PC-3 (cell line): ENCODE data around the gene TRABD2A. TPM values are rescaled to one million over a fixed set of nuclear protein-coding genes. Genes with fewer than 3 reads are reported as not detected.

Source experiments
- ATAC-seq: fragments of 200-7000 bp; cut with Tn5 transposase; 2 replicates; pipeline ENCODE4 v1.9.1; 2020; ENCODE audit warnings: mild to moderate bottlenecking, moderate library complexity
- BruUV-seq: library from RNA; stranded (reverse); fragments of 400-500 nt; replicated peaks from 2 replicates; lab custom pipeline; 2021; lab: Mats Ljungman, UMichigan
- CTCF ChIA-PET: fragments of 300-600 bp; sonication (Branson Sonifier 250); formaldehyde crosslinking; loops from one replicate; lab custom pipeline; 2022; ENCODE audit warnings: antibody characterized with exemption; lab: Charles Lee
- POLR2A ChIA-PET: fragments of 300-600 bp; sonication (Branson Sonifier 250); formaldehyde crosslinking; loops from one replicate; lab custom pipeline; 2022; ENCODE audit warnings: antibody characterized with exemption; ENCODE audit not compliant: unreplicated experiment; lab: Charles Lee
- DNase-seq: peaks from one replicate; pipeline ENCODE4 v3.0.0-alpha.2; 2015
- H2AFZ ChIP-seq: fragments of 300-600 bp; sonication (generic); 2 replicates; pipeline ENCODE4 v1.6.0; 2016; ENCODE audit warnings: antibody characterized with exemption, low read length
- H3F3A ChIP-seq: fragments of 300-600 bp; sonication (generic); one replicate; pipeline ENCODE4 v1.6.0; 2017; ENCODE audit warnings: antibody characterized with exemption, low read length, control low read depth, mild to moderate bottlenecking; ENCODE audit not compliant: unreplicated experiment
- H3K27ac ChIP-seq: fragments of 300-600 bp; sonication (generic); 2 replicates; pipeline ENCODE4 v1.5.1; 2016; ENCODE audit warnings: mild to moderate bottlenecking, low read length
- H3K27me3 ChIP-seq: fragments of 300-600 bp; sonication (generic); 2 replicates; pipeline ENCODE4 v1.6.1; 2016; ENCODE audit warnings: low read length, mixed read lengths
- H3K36me3 ChIP-seq: fragments of 300-600 bp; sonication (generic); 2 replicates; pipeline ENCODE4 v1.6.1; 2016; ENCODE audit warnings: low read depth, mixed run types, low read length, mixed read lengths
- H3K4me1 ChIP-seq: fragments of 300-600 bp; sonication (generic); 2 replicates; pipeline ENCODE4 v1.5.1; 2016; ENCODE audit warnings: low read length; ENCODE audit not compliant: insufficient read depth
- H3K4me2 ChIP-seq: fragments of 300-600 bp; sonication (generic); 2 replicates; pipeline ENCODE4 v1.6.0; 2016; ENCODE audit warnings: low read length
- H3K4me3 ChIP-seq: fragments of 300-600 bp; sonication (generic); 2 replicates; pipeline ENCODE4 v1.5.1; 2016; ENCODE audit warnings: mild to moderate bottlenecking, low read length, mixed read lengths
- H3K79me2 ChIP-seq: fragments of 300-600 bp; sonication (generic); 2 replicates; pipeline ENCODE4 v1.6.1; 2017; ENCODE audit warnings: low read length, mixed read lengths
- H3K9ac ChIP-seq: fragments of 300-600 bp; sonication (generic); 2 replicates; pipeline ENCODE4 v1.6.0; 2016; ENCODE audit warnings: mild to moderate bottlenecking, low read length
- H3K9me2 ChIP-seq: fragments of 300-600 bp; sonication (generic); replicated peaks from 2 replicates; pipeline ENCODE4 v1.6.1; 2016; ENCODE audit warnings: mixed run types, low read length, mixed read lengths
- H3K9me3 ChIP-seq: fragments of 300-600 bp; sonication (generic); 2 replicates; pipeline ENCODE4 v1.6.1; 2016; ENCODE audit warnings: low read length, mixed read lengths
- H4K20me1 ChIP-seq: fragments of 300-600 bp; sonication (generic); 2 replicates; pipeline ENCODE4 v1.6.1; 2016; ENCODE audit warnings: low read length, mixed read lengths
- CTCF ChIP-seq: fragments of 300-600 bp; sonication (generic); conservative IDR thresholded peaks from 2 replicates; pipeline ENCODE4 v1.5.1; 2017; ENCODE audit warnings: antibody characterized with exemption, low read depth, mild to moderate bottlenecking, low read length
- EZH2 ChIP-seq: fragments of 300-600 bp; sonication (generic); IDR thresholded peaks from one replicate; pipeline ENCODE4 v1.6.1; 2017; ENCODE audit warnings: antibody characterized with exemption, mild to moderate bottlenecking, low read length; ENCODE audit not compliant: unreplicated experiment
- EZH2phosphoT487 ChIP-seq: fragments of 300-600 bp; sonication (generic); IDR thresholded peaks from 2 replicates; pipeline ENCODE4 v1.6.1; 2018; ENCODE audit warnings: mild to moderate bottlenecking, antibody characterized with exemption, low read length, borderline replicate concordance
- intact Hi-C: fragments of 100-400 bp; cut with micrococcal nuclease; formaldehyde crosslinking; loops from 2 replicates; pipeline ENCODE4 v1.9.0; 2023
- total RNA-seq: library from RNA; depleted of rRNA; stranded (reverse); fragments of >200 nt; gene quantifications from 2 replicates; pipeline ENCODE4 v1.2.3, GENCODE V29; 2014

Gene TRABD2A
- total RNA-seq, 1 experiment from 2014 or later, result 2.0 TPM

- Histone ChIP-seq H3F3A (no peaks in the 10 kb centered on the region), H3K4me2 (no peak overlapping the region), H3K9me2 (no peaks in the 10 kb centered on the region), H3K4me3 (no peak overlapping the region), H3K36me3 (no peaks in the 10 kb centered on the region), H3K4me1 (no peaks in the 10 kb centered on the region), H3K27me3 (no peaks in the 10 kb centered on the region; the same call in 1 of the 2 replicates), H3K9me3 (no peaks in the 10 kb centered on the region), H2AFZ (no peak overlapping the region), H3K27ac (no peak overlapping the region), H3K79me2 (no peaks in the 10 kb centered on the region), H4K20me1 (no peaks in the 10 kb centered on the region), H3K9ac (no peak overlapping the region)
- peak; percentile 79 for ATAC-seq
- intact Hi-C loops, result loop anchor here (2.0 kb wide), 2 partner anchors 234 to 370 kb away; no protein-coding TSS in a partner anchor
- ChIA-PET CTCF (no interaction called here), POLR2A (no interaction called here)
- DNase-seq, result peak; percentile 61
- no TSS peak for BruUV-seq
- TF ChIP-seq EZH2 (no peak), CTCF (peak; percentile 78)
Observed at GRCh38 chr2:84865181-84865783, 15.6 kb downstream of the TRABD2A start.

GRCh38 chr2:84862006-84862405 lies 18.9 kb downstream of the TRABD2A start:
- no peaks in the 10 kb centered on the region for H3F3A ChIP-seq
- no peak overlapping the region for H3K9ac ChIP-seq
- intact Hi-C loops, result no loop called here
- H4K20me1 ChIP-seq, result no peaks in the 10 kb centered on the region
- no peaks in the 10 kb centered on the region; the same call in 1 of the 2 replicates for H3K27me3 ChIP-seq
- no peak overlapping the region for H2AFZ ChIP-seq
- H3K27ac ChIP-seq, result no peak overlapping the region
- TF ChIP-seq EZH2phosphoT487, result no peak
- no peak for TF ChIP-seq CTCF
- TF ChIP-seq EZH2, result no peak
- H3K4me1 ChIP-seq, result no peaks in the 10 kb centered on the region
- H3K4me2 ChIP-seq, result no peak overlapping the region
- CTCF ChIA-PET, result no interaction called here
- no peaks in the 10 kb centered on the region for H3K36me3 ChIP-seq
- BruUV-seq, result no TSS peak
- H3K9me3 ChIP-seq, result no peaks in the 10 kb centered on the region
- no peaks in the 10 kb centered on the region for H3K9me2 ChIP-seq
- DNase-seq, result no peak
- H3K4me3 ChIP-seq, result no peak overlapping the region
- POLR2A ChIA-PET, result no interaction called here
- no peak for ATAC-seq
- no peaks in the 10 kb centered on the region for H3K79me2 ChIP-seq

- H4K20me1 ChIP-seq, result no peaks in the 10 kb centered on the region
- H3K27ac ChIP-seq, result no peak overlapping the region
- CTCF ChIA-PET, result no interaction called here
- intact Hi-C loops, result no loop called here
- POLR2A ChIA-PET, result no interaction called here
- H3K79me2 ChIP-seq, result no peaks in the 10 kb centered on the region
- no peaks in the 10 kb centered on the region; the same call in 1 of the 2 replicates for H3K27me3 ChIP-seq
- no TSS peak for BruUV-seq
- no peaks in the 10 kb centered on the region for H3K9me3 ChIP-seq
- H3K4me1 ChIP-seq, result no peaks in the 10 kb centered on the region
- H3K36me3 ChIP-seq, result no peaks in the 10 kb centered on the region
- H3K9ac ChIP-seq, result no peak overlapping the region
- H3K4me2 ChIP-seq, result no peak overlapping the region
- no peak overlapping the region for H2AFZ ChIP-seq
- ATAC-seq, result no peak
- no peaks in the 10 kb centered on the region for H3F3A ChIP-seq
- H3K4me3 ChIP-seq, result no peak overlapping the region
- DNase-seq, result no peak
- no peak for TF ChIP-seq EZH2
- TF ChIP-seq CTCF, result no peak
- no peak for TF ChIP-seq EZH2phosphoT487
- no peaks in the 10 kb centered on the region for H3K9me2 ChIP-seq
Observed at GRCh38 chr2:84861539-84861938, 19.3 kb downstream of the TRABD2A start.
